ENCODE results near the gene VPS39. TPM values are rescaled to one million over a fixed set of nuclear protein-coding genes. Genes with fewer than 3 reads are reported as not detected.
A peak's percentile ranks its signal among the peaks of the same experiment; 100 is the strongest.

The VPS39 gene
- total RNA-seq, 1 donor from 2014 or later: 81.7 TPM

DNA sequence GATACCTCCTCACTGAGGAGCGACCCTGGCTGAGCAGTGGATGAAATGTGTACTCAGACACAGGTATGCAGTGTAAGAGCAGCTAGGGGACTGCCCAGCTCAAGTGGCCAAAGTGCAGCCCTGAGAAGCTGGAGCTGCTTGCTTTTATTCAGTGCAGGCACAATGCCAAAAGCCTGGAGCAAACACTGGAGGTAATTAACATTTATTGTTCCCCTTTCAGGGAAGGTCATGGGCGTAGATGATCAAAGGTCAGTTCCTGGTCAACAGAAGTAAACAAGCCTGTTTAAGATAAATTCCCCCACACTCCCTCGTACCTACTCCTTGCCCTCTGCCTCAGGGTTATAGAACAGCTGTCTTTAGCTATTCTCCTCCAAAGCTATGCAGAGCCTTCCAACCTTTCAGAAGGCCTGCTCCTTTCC, 69.1 kb downstream of the VPS39 start:
- H3K27me3 Mint-ChIP-seq (ENCODE audit: unreplicated experiment): peaks cover 29% of the 10 kb centered on the region
- no peak overlapping the region for H3K27ac Mint-ChIP-seq (ENCODE audit: unreplicated experiment)
- H3K36me3 Mint-ChIP-seq (ENCODE audit: unreplicated experiment): no peaks in the 10 kb centered on the region
- H3K4me1 Mint-ChIP-seq (ENCODE audit: unreplicated experiment): no peaks in the 10 kb centered on the region
- no peak overlapping the region for H3K4me3 Mint-ChIP-seq (ENCODE audit: unreplicated experiment)
- TF ChIP-seq, protein P1, sequence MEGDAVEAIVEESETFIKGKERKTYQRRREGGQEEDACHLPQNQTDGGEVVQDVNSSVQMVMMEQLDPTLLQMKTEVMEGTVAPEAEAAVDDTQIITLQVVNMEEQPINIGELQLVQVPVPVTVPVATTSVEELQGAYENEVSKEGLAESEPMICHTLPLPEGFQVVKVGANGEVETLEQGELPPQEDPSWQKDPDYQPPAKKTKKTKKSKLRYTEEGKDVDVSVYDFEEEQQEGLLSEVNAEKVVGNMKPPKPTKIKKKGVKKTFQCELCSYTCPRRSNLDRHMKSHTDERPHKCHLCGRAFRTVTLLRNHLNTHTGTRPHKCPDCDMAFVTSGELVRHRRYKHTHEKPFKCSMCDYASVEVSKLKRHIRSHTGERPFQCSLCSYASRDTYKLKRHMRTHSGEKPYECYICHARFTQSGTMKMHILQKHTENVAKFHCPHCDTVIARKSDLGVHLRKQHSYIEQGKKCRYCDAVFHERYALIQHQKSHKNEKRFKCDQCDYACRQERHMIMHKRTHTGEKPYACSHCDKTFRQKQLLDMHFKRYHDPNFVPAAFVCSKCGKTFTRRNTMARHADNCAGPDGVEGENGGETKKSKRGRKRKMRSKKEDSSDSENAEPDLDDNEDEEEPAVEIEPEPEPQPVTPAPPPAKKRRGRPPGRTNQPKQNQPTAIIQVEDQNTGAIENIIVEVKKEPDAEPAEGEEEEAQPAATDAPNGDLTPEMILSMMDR (IDR thresholded peaks at IDR 0.05): no peak
- DNase-seq (ENCODE audit: extremely low spot score, unreplicated experiment): peak; percentile 36
- no peaks in the 10 kb centered on the region for H3K9me3 Mint-ChIP-seq (ENCODE audit: unreplicated experiment)

DNA sequence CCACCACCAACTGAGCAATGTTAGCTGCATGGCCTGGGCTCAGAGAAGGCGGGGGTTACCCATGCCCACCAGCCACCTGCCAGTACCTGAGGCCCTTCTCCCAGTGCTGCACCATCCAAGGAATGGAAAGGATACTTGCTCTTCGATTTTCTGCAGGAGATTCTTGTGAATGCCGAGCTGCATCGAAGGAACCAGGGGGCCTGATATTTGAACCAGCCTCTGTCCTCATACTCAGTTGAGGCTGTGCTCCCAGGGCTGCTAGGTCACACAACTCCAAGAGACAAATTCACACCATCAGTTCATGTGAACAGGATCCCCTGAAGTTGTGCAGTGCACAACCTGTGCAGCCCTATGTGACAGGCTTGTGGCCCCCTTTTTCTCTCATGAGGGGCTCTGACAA, 69.7 kb downstream of the VPS39 start:
- TF ChIP-seq, protein P1 (IDR thresholded peaks at IDR 0.05): no peak
- H3K27me3 Mint-ChIP-seq (ENCODE audit: unreplicated experiment): peaks cover 27% of the 10 kb centered on the region
- no peaks in the 10 kb centered on the region for H3K4me1 Mint-ChIP-seq (ENCODE audit: unreplicated experiment)
- no peak overlapping the region for H3K27ac Mint-ChIP-seq (ENCODE audit: unreplicated experiment)
- H3K9me3 Mint-ChIP-seq (ENCODE audit: unreplicated experiment): no peaks in the 10 kb centered on the region
- no peaks in the 10 kb centered on the region for H3K36me3 Mint-ChIP-seq (ENCODE audit: unreplicated experiment)
- DNase-seq (ENCODE audit: extremely low spot score, unreplicated experiment): peak; percentile 32
- no peak overlapping the region for H3K4me3 Mint-ChIP-seq (ENCODE audit: unreplicated experiment)

DNA sequence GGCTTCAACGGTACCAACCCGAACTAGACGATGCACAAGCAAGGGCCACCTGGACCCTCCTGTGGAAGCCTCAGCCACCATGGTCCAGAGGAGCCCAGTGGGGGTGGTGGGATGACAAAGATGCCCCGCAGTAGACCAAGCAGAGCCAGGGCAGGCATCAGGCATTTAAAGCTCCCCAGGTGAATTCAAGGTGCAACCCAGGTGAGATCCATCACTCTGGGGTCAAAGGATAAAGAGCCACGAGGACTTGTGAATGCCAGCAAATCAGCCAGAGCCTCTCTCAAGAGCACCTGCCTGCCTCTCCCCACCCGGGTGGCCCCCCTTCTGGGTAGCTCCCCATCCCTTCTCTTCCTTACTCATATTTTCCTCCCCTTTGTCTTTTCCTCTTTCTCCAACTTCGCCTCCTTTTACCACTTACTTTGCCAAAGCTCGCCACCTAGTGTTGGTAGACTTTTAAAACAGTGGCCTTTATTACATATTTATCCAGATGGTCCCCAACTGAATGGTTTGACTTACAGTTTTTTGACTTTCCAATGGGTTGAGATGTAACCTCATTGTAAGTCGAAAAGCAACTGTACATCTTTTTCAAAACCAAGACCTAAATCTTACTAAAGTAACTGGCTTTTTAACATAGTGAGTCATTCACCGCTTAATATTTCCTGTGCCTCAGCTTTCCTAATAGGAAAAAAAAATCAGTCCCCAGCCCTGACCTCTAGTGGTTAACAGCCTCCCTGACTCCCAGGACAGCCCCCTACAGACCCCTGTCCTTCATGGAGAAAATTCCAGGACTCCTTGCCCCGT, 70.4 kb downstream of the VPS39 start:
- no peak overlapping the region for H3K4me3 Mint-ChIP-seq (ENCODE audit: unreplicated experiment)
- peak; percentile 72 for DNase-seq (ENCODE audit: extremely low spot score, unreplicated experiment)
- H3K36me3 Mint-ChIP-seq (ENCODE audit: unreplicated experiment): no peaks in the 10 kb centered on the region

DNA sequence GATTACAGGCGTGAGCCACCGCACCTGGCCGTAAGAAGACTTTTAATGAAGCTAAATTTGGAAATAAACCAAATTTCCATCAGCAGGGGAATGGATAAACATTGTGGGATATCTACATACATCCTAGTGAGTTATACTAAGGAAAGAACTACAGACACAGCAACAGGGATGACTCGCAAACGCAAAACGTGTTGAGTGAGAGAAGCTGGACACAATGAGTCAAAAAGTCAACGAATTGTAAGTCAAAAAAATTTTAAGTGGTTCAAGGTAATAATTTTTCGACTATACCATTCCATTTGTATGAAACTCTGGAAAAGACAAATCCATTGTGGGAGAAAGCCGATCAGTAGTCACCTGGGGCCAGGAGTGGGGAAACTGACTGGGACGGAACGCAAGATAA, 71.6 kb downstream of the VPS39 start:
- DNase-seq (ENCODE audit: extremely low spot score, unreplicated experiment): peak; percentile 38
- no peak overlapping the region for H3K4me3 Mint-ChIP-seq (ENCODE audit: unreplicated experiment)
- no peaks in the 10 kb centered on the region for H3K9me3 Mint-ChIP-seq (ENCODE audit: unreplicated experiment)
- TF ChIP-seq, protein P1 (IDR thresholded peaks at IDR 0.05): no peak
- no peaks in the 10 kb centered on the region for H3K4me1 Mint-ChIP-seq (ENCODE audit: unreplicated experiment)
- peaks cover 28% of the 10 kb centered on the region for H3K27me3 Mint-ChIP-seq (ENCODE audit: unreplicated experiment)
- H3K27ac Mint-ChIP-seq (ENCODE audit: unreplicated experiment): no peak overlapping the region
- H3K36me3 Mint-ChIP-seq (ENCODE audit: unreplicated experiment): no peaks in the 10 kb centered on the region

More for the DNA sequence above, 70.4 kb downstream of the VPS39 start:
- Mint-ChIP-seq H3K27me3 (ENCODE audit: unreplicated experiment) (peaks cover 27% of the 10 kb centered on the region), H3K27ac (ENCODE audit: unreplicated experiment) (no peak overlapping the region), H3K4me1 (ENCODE audit: unreplicated experiment) (no peaks in the 10 kb centered on the region), H3K9me3 (ENCODE audit: unreplicated experiment) (no peaks in the 10 kb centered on the region)
- TF ChIP-seq, protein P1 (IDR thresholded peaks at IDR 0.05): peak; percentile 74

DNA sequence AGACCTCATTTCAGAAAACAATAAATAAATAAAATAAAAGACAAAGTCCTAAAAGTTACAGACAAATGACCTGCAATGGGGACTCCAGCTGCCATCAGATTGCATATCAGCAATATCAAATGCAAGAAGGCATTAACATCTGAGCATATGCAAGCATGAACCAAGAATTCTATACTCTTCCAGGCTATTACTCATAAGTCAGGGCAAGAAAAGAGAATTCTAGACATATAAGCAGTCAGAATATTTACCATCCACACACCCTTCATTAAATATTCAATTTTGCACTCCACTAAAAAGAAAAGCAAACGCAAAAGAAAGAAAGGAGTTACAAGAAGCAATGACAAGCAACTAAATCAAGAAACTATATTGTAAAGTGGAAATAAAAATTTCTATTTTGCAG, 72.8 kb downstream of the VPS39 start:
- Mint-ChIP-seq H3K27me3 (ENCODE audit: unreplicated experiment) (peaks cover 32% of the 10 kb centered on the region), H3K4me1 (ENCODE audit: unreplicated experiment) (no peaks in the 10 kb centered on the region), H3K4me3 (ENCODE audit: unreplicated experiment) (no peak overlapping the region), H3K36me3 (ENCODE audit: unreplicated experiment) (no peaks in the 10 kb centered on the region), H3K27ac (ENCODE audit: unreplicated experiment) (no peak overlapping the region), H3K9me3 (ENCODE audit: unreplicated experiment) (no peaks in the 10 kb centered on the region)
- TF ChIP-seq, protein P1 (IDR thresholded peaks at IDR 0.05): no peak
- no peak for DNase-seq (ENCODE audit: extremely low spot score, unreplicated experiment)

Measured in osteocyte (in vitro differentiated cells).